HL-60 (cell line): ENCODE data around the gene CDK5RAP1.

ENCODE experiments used
- CTCF ChIP-seq: IDR thresholded peaks from one replicate; pipeline ENCODE4 v1.5.1; 2011; ENCODE audit warnings: low read length, control low read depth, inconsistent platforms; ENCODE audit not compliant: insufficient read depth
- GABPA ChIP-seq: IDR thresholded peaks from 2 replicates; pipeline ENCODE4 v1.6.1; 2012; ENCODE audit warnings: low read depth
- POLR2AphosphoS5 ChIP-seq: IDR thresholded peaks from 2 replicates; pipeline ENCODE4 v1.6.1; 2012; ENCODE audit warnings: low read depth
- REST ChIP-seq: IDR thresholded peaks from 2 replicates; pipeline ENCODE4 v1.6.1; 2012; ENCODE audit warnings: low read depth; ENCODE audit not compliant: insufficient replicate concordance

GRCh38 chr20:33328157-33329137, 72.9 kb downstream of the CDK5RAP1 start:
- TF ChIP-seq CTCF: no peak
- TF ChIP-seq POLR2AphosphoS5: no peak
- no peak for TF ChIP-seq REST
- no peak for TF ChIP-seq GABPA
